K562 (cell line): Measurements from ENCODE around the gene CTH. TPM values are rescaled to one million over a fixed set of nuclear protein-coding genes. Genes with fewer than 3 reads are reported as not detected.
A peak's percentile ranks its signal among the peaks of the same experiment; 100 is the strongest.

Experiments used
- ATAC-seq: fragments of 200-7000 bp; cut with Tn5 transposase; 3 replicates; pipeline ENCODE4 v1.9.1; 2020; ENCODE audit warnings: moderate library complexity
- BruUV-seq: library from RNA; stranded (reverse); fragments of 400-500 nt; replicated peaks from 2 replicates; lab custom pipeline; 2021; lab: Mats Ljungman, UMichigan
- CTCF ChIA-PET: fragments of 300-600 bp; formaldehyde crosslinking; extraction: SDS; loops from one replicate; lab custom pipeline; 2021; ENCODE audit warnings: low intra/inter-chr PET ratio; lab: Yijun Ruan, JAX
- POLR2A ChIA-PET: fragments of 300-600, 350-650 bp; sonication (Branson Sonifier 250); formaldehyde crosslinking; extraction: SDS; loops from one replicate; lab custom pipeline; 2021; ENCODE audit warnings: antibody characterized with exemption, inconsistent platforms; lab: Yijun Ruan, JAX
- DNase-seq, 4 experiments: peaks; one replicate each; pipeline versions ENCODE4 v3.0.0 to v3.0.0-alpha.2; 2011 to 2018; ENCODE audit warnings: low spot score in 3 of 4, mixed read lengths in 3 of 4; ENCODE audit errors: extremely low read depth in 1 of 4
- FAIRE-seq: peaks from 2 replicates; lab custom pipeline; 2011; peaks lifted over from hg19 to GRCh38; lab: Jason Lieb, UNC
- H2AFZ ChIP-seq: 2 replicates; pipeline ENCODE4 v1.6.0; 2011; ENCODE audit warnings: low read depth, low read length, control low read depth, inconsistent platforms
- H3K27ac ChIP-seq: fragments of 200-600 bp; 3 replicates; pipeline ENCODE4 v1.8.0; 2011; ENCODE audit warnings: low read depth, mild to moderate bottlenecking, control low read depth, inconsistent platforms, low read length, moderate library complexity, mixed read lengths; ENCODE audit errors: extremely low read depth
- H3K27me3 ChIP-seq, 2 experiments: fragments of 300-600 bp in 1 of 2; 2 replicates in 1 of 2; 3 replicates in 1 of 2; pipeline versions ENCODE4 v1.6.0 to v1.8.0; 2011; ENCODE audit warnings: inconsistent platforms in 2 of 2, low read length in 2 of 2, mild to moderate bottlenecking in 1 of 2, mixed read lengths in 1 of 2, moderate library complexity in 1 of 2; ENCODE audit not compliant: control insufficient read depth in 2 of 2, insufficient read depth in 2 of 2
- H3K36me3 ChIP-seq: fragments of 300-600 bp; 3 replicates; pipeline ENCODE4 v1.8.0; 2011; ENCODE audit warnings: mild to moderate bottlenecking, low read length, inconsistent platforms; ENCODE audit not compliant: control insufficient read depth, insufficient read depth
- H3K4me1 ChIP-seq, 2 experiments: fragments of 200-600 bp in 1 of 2; replicated peaks in 1 of 2; 2 replicates in 1 of 2; 3 replicates in 1 of 2; pipeline versions ENCODE4 v1.5.1 to v1.8.0; 2011; ENCODE audit warnings: inconsistent platforms in 2 of 2, low read length in 2 of 2, mild to moderate bottlenecking in 1 of 2, mixed read lengths in 1 of 2, moderate library complexity in 1 of 2; ENCODE audit not compliant: control insufficient read depth in 2 of 2, insufficient read depth in 2 of 2
- H3K4me2 ChIP-seq: 2 replicates; pipeline ENCODE4 v1.6.1; 2011; ENCODE audit warnings: low read length, control low read depth, inconsistent platforms, mixed read lengths; ENCODE audit not compliant: insufficient read depth
- H3K4me3 ChIP-seq: fragments of 200-600 bp; sonication (generic), shearing (Covaris generic); 2 replicates; pipeline ENCODE4 v1.5.1; 2016; ENCODE audit warnings: control low read depth, inconsistent platforms
- H3K79me2 ChIP-seq: fragments of 200-600 bp; 3 replicates; pipeline ENCODE4 v1.8.0; 2011; ENCODE audit warnings: low read length, inconsistent platforms; ENCODE audit not compliant: control insufficient read depth, insufficient read depth
- H3K9ac ChIP-seq, 2 experiments: 2 replicates each; pipeline versions ENCODE4 v1.6.0 to v1.6.1; 2011; ENCODE audit warnings: low read depth in 2 of 2, low read length in 2 of 2, control low read depth in 1 of 2, inconsistent platforms in 1 of 2, mild to moderate bottlenecking in 1 of 2, mixed read lengths in 1 of 2; ENCODE audit not compliant: insufficient read depth in 1 of 2
- H3K9me1 ChIP-seq: one replicate; pipeline ENCODE4 v1.6.0; 2011; ENCODE audit warnings: inconsistent platforms, mild to moderate bottlenecking, low read length, moderate library complexity; ENCODE audit not compliant: control insufficient read depth, insufficient read depth
- H3K9me3 ChIP-seq: replicated peaks from 2 replicates; pipeline ENCODE4 v1.5.1; 2011; ENCODE audit warnings: low read depth, low read length, inconsistent platforms; ENCODE audit not compliant: control insufficient read depth, insufficient read depth
- H4K20me1 ChIP-seq: replicated peaks from 2 replicates; pipeline ENCODE4 v1.6.1; 2011; ENCODE audit warnings: low read length, inconsistent platforms, mixed read lengths; ENCODE audit not compliant: control insufficient read depth, insufficient read depth
- HES1 ChIP-seq: fragments of 450-650 bp; IDR thresholded peaks from 2 replicates; pipeline ENCODE4 v1.6.1; 2016; ENCODE audit warnings: low read depth, mild to moderate bottlenecking, moderate library complexity
- RB1 ChIP-seq: fragments of 450-650 bp; IDR thresholded peaks from 2 replicates; pipeline ENCODE4 v1.6.1; 2017; ENCODE audit warnings: low read depth, mild to moderate bottlenecking
- RCOR1 ChIP-seq, 2 experiments: IDR thresholded peaks; 2 replicates each; pipeline ENCODE4 v1.6.1; 2012; ENCODE audit warnings: low read depth in 2 of 2, low read length in 2 of 2, borderline replicate concordance in 1 of 2, improper control_type of control experiment in 1 of 2
- REST ChIP-seq, 2 experiments: fragments of 450-650 bp; formaldehyde crosslinking in 1 of 2; IDR thresholded peaks; 2 replicates each; pipeline versions ENCODE4 v1.4.0 to v1.6.1; 2014 to 2020; ENCODE audit warnings: mild to moderate bottlenecking in 2 of 2, borderline replicate concordance in 1 of 2, low read depth in 1 of 2
- SMC3 ChIP-seq: conservative IDR thresholded peaks from 2 replicates; pipeline ENCODE4 v1.6.1; 2011; ENCODE audit warnings: low read depth, low read length, improper control_type of control experiment; ENCODE audit not compliant: insufficient read depth
- STAG1 ChIP-seq: sonication (generic); formaldehyde crosslinking; IDR thresholded peaks from 2 replicates; pipeline ENCODE4 v1.5.0; 2020; ENCODE audit warnings: missing genetic modification reagents, borderline replicate concordance
- YY1 ChIP-seq, 3 experiments: IDR thresholded peaks; 2 replicates each; pipeline ENCODE4 v1.6.1; 2011; ENCODE audit warnings: low read length in 2 of 3, mild to moderate bottlenecking in 2 of 3, moderate library complexity in 2 of 3, borderline replicate concordance in 1 of 3, control low read depth in 1 of 3, low read depth in 1 of 3; ENCODE audit not compliant: insufficient read depth in 3 of 3, insufficient replicate concordance in 2 of 3, control insufficient read depth in 1 of 3, insufficient read length in 1 of 3; ENCODE audit errors: extremely low read depth in 1 of 3
- ZNF740 ChIP-seq, 3 experiments: fragments of 200-800 bp in 1 of 3; sonication (Bioruptor generic) in 1 of 3; sonication (generic) in 1 of 3; formaldehyde crosslinking in 1 of 3; IDR thresholded peaks; 2 replicates each; pipeline versions ENCODE4 v1.6.1 to v1.8.0; 2016 to 2022; ENCODE audit warnings: mild to moderate bottlenecking in 2 of 3, missing compliant biosample characterization in 2 of 3, missing genetic modification characterization in 2 of 3, missing genetic modification reagents in 1 of 3
- WGBS: fragments of 100-300 bp; shearing (Covaris generic); methylation state at CpG from one replicate; pipeline ENCODE4 v1.1.6; 2016; ENCODE audit warnings: low coverage, mixed read lengths; ENCODE audit not compliant: insufficient coverage; ENCODE audit errors: missing lambda C conversion rate; 5-methylcytosine and 5-hydroxymethylcytosine counted together
- in situ Hi-C: fragments of 300-500 bp; cut with MboI; formaldehyde crosslinking; loops from 4 replicates; pipeline ENCODE4 v1.15.0; 2018; ENCODE audit warnings: inconsistent platforms, mixed read lengths
- intact Hi-C: fragments of 100-400 bp; cut with micrococcal nuclease; formaldehyde crosslinking; loops from 2 replicates; pipeline ENCODE4 v1.14.2; 2022
- polyA plus RNA-seq, 8 experiments: library from polyadenylated mRNA; depleted of rRNA in 4 of 8; stranded (reverse) in 5 of 8; unstranded in 3 of 8; fragments of >200 nt; fragmentation: Nextera tagmentation in 2 of 8; fragmentation: Illumina TruSeq in 1 of 8; extraction: Ambion mirVana in 2 of 8; extraction: Trizol in 1 of 8; gene quantifications; 2 replicates each; pipeline versions ENCODE4 v1.2.1 to v1.2.3, GENCODE V29; 2011 to 2014; ENCODE audit warnings: inconsistent platforms in 1 of 8, missing spikeins in 1 of 8
- total RNA-seq, 7 experiments: library from RNA; depleted of rRNA in 6 of 7; stranded (reverse); fragments of >200 nt in 6 of 7; fragmentation: Illumina TruSeq in 2 of 7; extraction: Trizol in 2 of 7; gene quantifications; 2 replicates each; pipeline versions ENCODE4 v1.2.1 to v1.2.3, GENCODE V29; 2011 to 2021; ENCODE audit warnings: low replicate concordance in 1 of 7

CTH gene
- total and polyA plus RNA-seq, 9 of the 15 experiments (the other 6 are each of a cell fraction or from before 2014, with no cell fraction given): 8.0 to 54.4 (median 30.9) TPM

- DNase-seq: peak; percentile 17 to 72 (median 37)
- WGBS: 6% methylated on average over 6 of the region's 6 CpGs
- H3K27me3 ChIP-seq: no peaks in the 10 kb centered on the region
- peak; percentile 75 for FAIRE-seq
- H4K20me1 ChIP-seq: no peaks in the 10 kb centered on the region
- H3K4me3 ChIP-seq: no peak overlapping the region
- no peaks in the 10 kb centered on the region for H3K79me2 ChIP-seq
- H3K4me2 ChIP-seq: no peak overlapping the region
- no peaks in the 10 kb centered on the region for H3K36me3 ChIP-seq
- no TSS peak for BruUV-seq
- POLR2A ChIA-PET: no interaction called here
- no peaks in the 10 kb centered on the region for H3K4me1 ChIP-seq
- intact Hi-C loops: loop anchor here (1.0 to 10.0 kb wide), 4 partner anchors 163 to 453 kb away; no protein-coding TSS in a partner anchor
- no peaks in the 10 kb centered on the region for H3K9me3 ChIP-seq
- ATAC-seq: peak; percentile 92
- no peaks in the 10 kb centered on the region for H3K9me1 ChIP-seq
- H3K27ac ChIP-seq: no peak overlapping the region
- H3K9ac ChIP-seq: no peak overlapping the region
- CTCF ChIA-PET: no interaction called here
- H2AFZ ChIP-seq: peak overlapping the region; percentile 22; the same call in 1 of the 2 replicates
- in situ Hi-C loops: loop anchor here (10.0 kb wide), 2 partner anchors 353 to 453 kb away; no protein-coding TSS in a partner anchor
- TF ChIP-seq REST (IDR thresholded peaks at IDR 0.05; ENCODE audit: borderline replicate concordance) (peak; percentile 78), REST (CRISPR knock-in tag; IDR thresholded peaks at IDR 0.05; ENCODE audit: low read depth) (no peak), ZNF740 (CRISPR knock-in tag; IDR thresholded peaks at IDR 0.05) (0 out of 2 replicates have a peak, but pooled peaks have one; percentile 21), ZNF740 (tag; IDR thresholded peaks at IDR 0.05) (no peak), YY1 (IDR thresholded peaks at IDR 0.05; ENCODE audit: borderline replicate concordance in 1 of 3, control insufficient read depth in 1 of 3, extremely low read depth in 1 of 3, insufficient read depth in 3 of 3, insufficient read length in 1 of 3, insufficient replicate concordance in 2 of 3, low read depth in 1 of 3, low read length in 2 of 3) (peak in 2 of 3 experiments; percentile 27 to 75), STAG1 (CRISPR knock-in tag) (peak; percentile 40; the same call in 1 of the 2 replicates), SMC3 (peak; percentile 85), RCOR1 (IDR thresholded peaks at IDR 0.05; ENCODE audit: borderline replicate concordance in 1 of 2, low read depth in 2 of 2, low read length in 2 of 2) (peak in 1 of 2 experiments; percentile 25; a peak in 1 of 4 replicates), HES1 (no peak), RB1 (0 out of 2 replicates have a peak, but pooled peaks have one; percentile 18)
These were observed 77.0 kb downstream of the CTH start for GRCh38 chr1:70487910-70488665.
